OCI-LY7 (cell line): Measurements from ENCODE around the gene TOP1.

ENCODE experiments used
- CTCF ChIP-seq: fragments of 200-600 bp; sonication (generic); conservative IDR thresholded peaks from 2 replicates; pipeline ENCODE4 v1.5.1; 2014; ENCODE audit warnings: mild to moderate bottlenecking, antibody characterized with exemption, low read length, moderate library complexity, mixed read lengths
- EZH2phosphoT487 ChIP-seq: fragments of 200-600 bp; sonication (generic); IDR thresholded peaks from 2 replicates; pipeline ENCODE4 v1.6.1; 2018; ENCODE audit warnings: low read depth, borderline replicate concordance, mild to moderate bottlenecking, mixed run types, antibody characterized with exemption, low read length, moderate library complexity, mixed read lengths

DNA sequence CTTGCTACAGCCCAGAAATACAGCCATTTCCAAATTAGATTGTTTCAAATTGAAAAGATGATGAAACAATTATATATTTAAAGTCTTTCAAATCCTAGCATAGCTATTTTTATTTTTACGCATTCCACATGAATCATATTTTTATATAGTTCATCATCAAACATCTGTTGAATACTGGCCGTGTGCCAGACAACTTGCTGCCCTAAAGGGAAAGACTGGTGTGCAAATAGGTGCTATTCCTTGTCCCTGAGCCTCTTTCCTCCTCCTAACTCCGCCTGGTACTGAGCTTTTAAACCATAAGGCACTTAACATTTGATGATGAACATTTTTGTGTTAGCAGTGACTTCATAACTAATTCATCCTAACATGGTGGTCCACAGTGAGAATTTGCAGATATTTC, 90.0 kb downstream of the TOP1 start:
- no peak for TF ChIP-seq CTCF
- TF ChIP-seq EZH2phosphoT487 = no peak
